ENCODE data around the gene KCNF1.

DNA sequence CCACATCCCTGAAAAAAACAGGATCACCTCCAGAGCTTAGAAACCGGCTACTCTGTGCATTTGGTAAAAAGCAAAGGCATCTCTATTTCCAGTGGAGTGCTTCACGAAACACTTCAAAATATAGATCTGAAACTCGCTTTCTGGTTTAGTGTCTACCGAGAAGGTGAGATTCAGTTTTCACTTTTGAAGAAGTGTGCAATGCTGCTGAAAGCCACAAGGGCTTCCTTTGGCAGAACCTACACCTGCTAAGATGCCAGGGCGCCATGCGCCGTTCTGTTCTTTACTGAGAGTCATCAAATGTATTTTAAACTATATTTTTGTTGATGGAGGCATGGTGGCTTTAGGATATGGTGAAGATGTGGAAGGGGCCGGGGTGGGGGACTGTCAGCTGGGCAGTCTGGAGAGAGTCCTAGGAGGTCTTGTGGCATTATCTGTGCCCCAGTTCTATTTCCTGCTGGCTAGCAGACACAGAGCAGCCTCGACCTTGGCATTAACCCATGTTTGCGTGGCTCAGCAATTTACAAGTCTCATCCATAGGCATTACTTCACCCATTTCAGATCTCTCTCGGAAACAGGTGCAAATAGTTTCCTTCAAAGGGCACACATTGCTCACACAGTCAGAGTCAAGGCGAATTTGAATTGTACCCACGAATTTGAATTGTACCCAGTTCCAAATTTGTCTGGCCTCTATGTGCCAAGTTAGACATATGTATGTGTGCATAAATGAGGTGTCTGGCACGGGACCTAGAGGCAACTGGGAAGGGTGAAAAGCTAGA, 46.7 kb upstream of the KCNF1 start:
- TF ChIP-seq POLR2AphosphoS5 (IDR thresholded peaks at IDR 0.05; ENCODE audit: low read depth, low read length) = no peak
- no peak for TF ChIP-seq TAF1 (IDR thresholded peaks at IDR 0.05; ENCODE audit: borderline replicate concordance, insufficient read depth, low read length)
- TF ChIP-seq REST (IDR thresholded peaks at IDR 0.05; ENCODE audit: insufficient read depth in 1 of 2, low read depth in 2 of 2, low read length in 2 of 2) = no peak
